IPS-20b (cell line): ENCODE results near the gene APOO.

Source experiments
- H3K27ac ChIP-seq: one replicate; pipeline ENCODE4 v1.5.1; 2013; ENCODE audit warnings: low read length
- H3K27me3 ChIP-seq: 2 replicates; pipeline ENCODE4 v1.6.1; 2013; ENCODE audit warnings: mild to moderate bottlenecking, low read length, inconsistent platforms; ENCODE audit not compliant: insufficient read depth
- H3K36me3 ChIP-seq: 2 replicates; pipeline ENCODE4 v1.6.1; 2013; ENCODE audit warnings: low read depth, mild to moderate bottlenecking, inconsistent platforms, low read length, moderate library complexity; ENCODE audit not compliant: insufficient read depth
- H3K4me1 ChIP-seq: 2 replicates; pipeline ENCODE4 v1.6.1; 2013; ENCODE audit warnings: mild to moderate bottlenecking, control low read depth, inconsistent platforms, low read length, moderate library complexity; ENCODE audit not compliant: insufficient read depth
- H3K4me3 ChIP-seq: 2 replicates; pipeline ENCODE4 v1.5.1; 2013; ENCODE audit warnings: mild to moderate bottlenecking, low read length, inconsistent platforms
- H3K9ac ChIP-seq: 2 replicates; pipeline ENCODE4 v1.6.1; 2013; ENCODE audit warnings: low read depth, mild to moderate bottlenecking, inconsistent platforms, low read length, moderate library complexity
- H3K9me3 ChIP-seq: 2 replicates; pipeline ENCODE4 v1.6.1; 2013; ENCODE audit warnings: mild to moderate bottlenecking, low read depth, low read length, inconsistent platforms; ENCODE audit not compliant: insufficient read depth

The APOO gene

GRCh38 chrX:23935106-23935505 is 27.4 kb upstream of the APOO start:
- H3K4me1 ChIP-seq, result no peaks in the 10 kb centered on the region

GRCh38 chrX:23932046-23932445 is 24.3 kb upstream of the APOO start:
- no peaks in the 10 kb centered on the region for H3K27me3 ChIP-seq
- H3K4me1 ChIP-seq, result no peaks in the 10 kb centered on the region
- H3K9ac ChIP-seq, result no peak overlapping the region
- no peaks in the 10 kb centered on the region for H3K36me3 ChIP-seq
- no peaks in the 10 kb centered on the region for H3K9me3 ChIP-seq
- H3K27ac ChIP-seq, result no peak overlapping the region
- H3K4me3 ChIP-seq, result no peak overlapping the region

More at GRCh38 chrX:23935106-23935505, 27.4 kb upstream of the APOO start:
- H3K27ac ChIP-seq, result no peak overlapping the region
- no peak overlapping the region for H3K9ac ChIP-seq
- H3K27me3 ChIP-seq, result no peaks in the 10 kb centered on the region
- no peaks in the 10 kb centered on the region for H3K9me3 ChIP-seq
- H3K36me3 ChIP-seq, result no peaks in the 10 kb centered on the region
- no peak overlapping the region for H3K4me3 ChIP-seq

GRCh38 chrX:23930894-23931604 is 23.3 kb upstream of the APOO start:
- no peaks in the 10 kb centered on the region for H3K9me3 ChIP-seq
- H3K4me3 ChIP-seq, result no peak overlapping the region
- H3K9ac ChIP-seq, result no peak overlapping the region
- H3K27me3 ChIP-seq, result no peaks in the 10 kb centered on the region
- H3K4me1 ChIP-seq, result no peaks in the 10 kb centered on the region
- H3K36me3 ChIP-seq, result no peaks in the 10 kb centered on the region
- no peak overlapping the region for H3K27ac ChIP-seq

GRCh38 chrX:23926015-23926414 is 18.3 kb upstream of the APOO start:
- Histone ChIP-seq H3K27ac (no peak overlapping the region), H3K27me3 (no peaks in the 10 kb centered on the region), H3K36me3 (no peaks in the 10 kb centered on the region), H3K4me1 (no peaks in the 10 kb centered on the region), H3K9ac (no peak overlapping the region), H3K4me3 (no peak overlapping the region), H3K9me3 (no peaks in the 10 kb centered on the region)

GRCh38 chrX:23919706-23920320 is 12.1 kb upstream of the APOO start:
- Histone ChIP-seq H3K27ac (no peak overlapping the region), H3K9me3 (no peaks in the 10 kb centered on the region), H3K36me3 (no peaks in the 10 kb centered on the region), H3K27me3 (no peaks in the 10 kb centered on the region), H3K9ac (no peak overlapping the region), H3K4me1 (no peaks in the 10 kb centered on the region), H3K4me3 (no peak overlapping the region)

- no peaks in the 10 kb centered on the region for H3K27me3 ChIP-seq
- H3K9ac ChIP-seq, result no peak overlapping the region
- H3K4me3 ChIP-seq, result no peak overlapping the region
These were observed 11.4 kb upstream of the APOO start for GRCh38 chrX:23919148-23919547.

GRCh38 chrX:23911126-23911835 is 3.5 kb upstream of the APOO start:
- H3K4me3 ChIP-seq, result no peak overlapping the region
- no peaks in the 10 kb centered on the region for H3K36me3 ChIP-seq
- H3K4me1 ChIP-seq, result no peaks in the 10 kb centered on the region
- no peak overlapping the region for H3K27ac ChIP-seq
- H3K9ac ChIP-seq, result no peak overlapping the region
- H3K27me3 ChIP-seq, result no peaks in the 10 kb centered on the region
- H3K9me3 ChIP-seq, result no peaks in the 10 kb centered on the region

More at GRCh38 chrX:23919148-23919547, 11.4 kb upstream of the APOO start:
- Histone ChIP-seq H3K36me3 (no peaks in the 10 kb centered on the region), H3K27ac (no peak overlapping the region), H3K4me1 (no peaks in the 10 kb centered on the region), H3K9me3 (no peaks in the 10 kb centered on the region)

GRCh38 chrX:23908219-23909004 is 674 bp upstream of the APOO start:
- no peak overlapping the region for H3K27ac ChIP-seq
- H3K36me3 ChIP-seq, result no peaks in the 10 kb centered on the region
- no peaks in the 10 kb centered on the region for H3K9me3 ChIP-seq
- no peaks in the 10 kb centered on the region for H3K27me3 ChIP-seq
- H3K4me3 ChIP-seq, result peak overlapping the region; percentile 55
- H3K4me1 ChIP-seq, result no peaks in the 10 kb centered on the region
- H3K9ac ChIP-seq, result peak overlapping the region; percentile 66

- Histone ChIP-seq H3K27me3 (no peaks in the 10 kb centered on the region), H3K27ac (peak overlapping the region; percentile 83), H3K36me3 (no peaks in the 10 kb centered on the region), H3K4me3 (peak overlapping the region; percentile 77), H3K9me3 (no peaks in the 10 kb centered on the region), H3K9ac (peak overlapping the region; percentile 84), H3K4me1 (peaks cover 1% of the 10 kb centered on the region; the same call in 1 of the 2 replicates)
These were observed 634 bp downstream of the APOO start for GRCh38 chrX:23907111-23907497.

GRCh38 chrX:23904096-23904495 is 3.6 kb downstream of the APOO start:
- Histone ChIP-seq H3K9me3 (no peaks in the 10 kb centered on the region), H3K4me1 (peaks cover 14% of the 10 kb centered on the region; the same call in 1 of the 2 replicates), H3K36me3 (no peaks in the 10 kb centered on the region), H3K27me3 (no peaks in the 10 kb centered on the region), H3K27ac (no peak overlapping the region), H3K9ac (no peak overlapping the region), H3K4me3 (no peak overlapping the region)

GRCh38 chrX:23902419-23902818 is 5.3 kb downstream of the APOO start:
- H3K27ac ChIP-seq, result no peak overlapping the region
- H3K4me1 ChIP-seq, result peaks cover 15% of the 10 kb centered on the region; the same call in 1 of the 2 replicates
- H3K9me3 ChIP-seq, result no peaks in the 10 kb centered on the region
- no peaks in the 10 kb centered on the region for H3K27me3 ChIP-seq
- no peak overlapping the region for H3K9ac ChIP-seq
- no peaks in the 10 kb centered on the region for H3K36me3 ChIP-seq
- H3K4me3 ChIP-seq, result no peak overlapping the region
